GM12878 (cell line): ENCODE measurements around the gene SLC22A3. TPM values are rescaled to one million over a fixed set of nuclear protein-coding genes. Genes with fewer than 3 reads are reported as not detected.

Experiments used
- ATAC-seq: fragments of 200-7000 bp; cut with Tn5 transposase; 3 replicates; pipeline ENCODE4 v1.9.1; 2020; ENCODE audit warnings: mild to moderate bottlenecking, moderate library complexity
- BruUV-seq: library from RNA; stranded (reverse); fragments of 400-500 nt; replicated peaks from 2 replicates; lab custom pipeline; 2021; lab: Mats Ljungman, UMichigan
- CTCF ChIA-PET: fragments of 300-600 bp; sonication (Branson Sonifier 250); formaldehyde crosslinking; extraction: SDS; loops from one replicate; lab custom pipeline; 2021; ENCODE audit warnings: inconsistent platforms; lab: Yijun Ruan, JAX
- POLR2A ChIA-PET: fragments of 350-600 bp; formaldehyde crosslinking; extraction: SDS; loops from one replicate; lab custom pipeline; 2021; ENCODE audit warnings: inconsistent platforms; lab: Charles Lee
- RAD21 ChIA-PET: fragments of 300-600 bp; sonication (Branson Sonifier 250); formaldehyde crosslinking; loops from one replicate; lab custom pipeline; 2023; ENCODE audit warnings: antibody characterized with exemption; ENCODE audit not compliant: unreplicated experiment; lab: Charles Lee
- SMC1A ChIA-PET: fragments of 300-600 bp; sonication (Branson Sonifier 250); formaldehyde crosslinking; loops from one replicate; lab custom pipeline; 2023; ENCODE audit not compliant: unreplicated experiment, uncharacterized antibody; lab: Charles Lee
- DNase-seq: peaks from one replicate; pipeline ENCODE4 v3.0.0-alpha.2; 2011; ENCODE audit warnings: low read depth, low spot score
- FAIRE-seq: peaks from 3 replicates; lab custom pipeline; 2011; peaks lifted over from hg19 to GRCh38; lab: Jason Lieb, UNC
- H2AFZ ChIP-seq: 2 replicates; pipeline ENCODE4 v1.6.0; 2011; ENCODE audit warnings: low read depth, low read length, control low read depth; ENCODE audit not compliant: control insufficient read depth
- H3K27ac ChIP-seq: 2 replicates; pipeline ENCODE4 v1.5.1; 2011; ENCODE audit warnings: control low read depth; ENCODE audit not compliant: control insufficient read depth, insufficient read depth
- H3K27me3 ChIP-seq, 2 experiments: replicated peaks in 1 of 2; 2 replicates each; pipeline versions ENCODE4 v1.6.0 to v1.6.1; 2011; ENCODE audit warnings: low read length in 1 of 2; ENCODE audit not compliant: control insufficient read depth in 2 of 2, insufficient read depth in 2 of 2
- H3K36me3 ChIP-seq, 2 experiments: 2 replicates each; pipeline ENCODE4 v1.5.1; 2011; ENCODE audit warnings: low read length in 1 of 2; ENCODE audit not compliant: control insufficient read depth in 2 of 2, insufficient read depth in 2 of 2
- H3K4me1 ChIP-seq: 2 replicates; pipeline ENCODE4 v1.6.1; 2011; ENCODE audit warnings: mild to moderate bottlenecking, low read length, moderate library complexity, mixed read lengths; ENCODE audit not compliant: control insufficient read depth, insufficient read depth
- H3K4me2 ChIP-seq: 2 replicates; pipeline ENCODE4 v1.6.0; 2011; ENCODE audit warnings: control low read depth; ENCODE audit not compliant: control insufficient read depth, insufficient read depth
- H3K4me3 ChIP-seq: fragments of 200-600 bp; sonication (generic); 2 replicates; pipeline ENCODE4 v1.5.1; 2016
- H3K79me2 ChIP-seq: 2 replicates; pipeline ENCODE4 v1.6.0; 2011; ENCODE audit warnings: low read length; ENCODE audit not compliant: control insufficient read depth, insufficient read depth
- H3K9ac ChIP-seq: 2 replicates; pipeline ENCODE4 v1.8.0; 2011; ENCODE audit warnings: low read length, control low read depth, mixed read lengths; ENCODE audit not compliant: control insufficient read depth, insufficient read depth
- H3K9me3 ChIP-seq: replicated peaks from 3 replicates; pipeline ENCODE4 v1.5.1; 2011; ENCODE audit warnings: mild to moderate bottlenecking, low read length; ENCODE audit not compliant: control insufficient read depth, insufficient read depth
- H4K20me1 ChIP-seq: 2 replicates; pipeline ENCODE4 v1.6.0; 2011; ENCODE audit not compliant: control insufficient read depth, insufficient read depth
- BCLAF1 ChIP-seq: fragments of 450-650 bp; IDR thresholded peaks from 2 replicates; pipeline ENCODE4 v1.6.1; 2017; ENCODE audit warnings: antibody characterized with exemption, mild to moderate bottlenecking, moderate library complexity
- CEBPB ChIP-seq, 2 experiments: fragments of 150-350 bp in 1 of 2; IDR thresholded peaks; 2 replicates each; pipeline ENCODE4 v1.6.1; 2012 to 2014; ENCODE audit warnings: low read depth in 2 of 2, low read length in 2 of 2, borderline replicate concordance in 1 of 2, inconsistent platforms in 1 of 2
- IKZF1 ChIP-seq: fragments of 450-650 bp; conservative IDR thresholded peaks from 2 replicates; pipeline ENCODE4 v1.6.1; 2017; ENCODE audit warnings: antibody characterized with exemption, mild to moderate bottlenecking
- IRF4 ChIP-seq: IDR thresholded peaks from 2 replicates; pipeline ENCODE4 v1.6.1; 2011; ENCODE audit warnings: low read depth, low read length
- NBN ChIP-seq: fragments of 450-650 bp; IDR thresholded peaks from 2 replicates; pipeline ENCODE4 v1.6.1; 2016
- NFXL1 ChIP-seq: fragments of 450-650 bp; IDR thresholded peaks from 2 replicates; pipeline ENCODE4 v1.6.1; 2017; ENCODE audit warnings: antibody characterized with exemption, mild to moderate bottlenecking, borderline replicate concordance
- NFYB ChIP-seq: IDR thresholded peaks from 2 replicates; pipeline ENCODE4 v1.6.1; 2011; ENCODE audit warnings: low read depth, mild to moderate bottlenecking, low read length, improper control_type of control experiment, moderate library complexity; ENCODE audit not compliant: insufficient read depth
- POLR2A ChIP-seq: IDR thresholded peaks from 2 replicates; pipeline ENCODE4 v1.6.1; 2011; ENCODE audit warnings: low read depth, mild to moderate bottlenecking, low read length
- RB1 ChIP-seq: fragments of 450-650 bp; formaldehyde crosslinking; IDR thresholded peaks from 2 replicates; pipeline ENCODE4 v1.6.1; 2017; ENCODE audit warnings: mild to moderate bottlenecking, borderline replicate concordance
- RBBP5 ChIP-seq: fragments of 200-600 bp; sonication (generic); conservative IDR thresholded peaks from 2 replicates; pipeline ENCODE4 v1.6.1; 2016
- SMAD5 ChIP-seq: IDR thresholded peaks from 2 replicates; pipeline ENCODE4 v1.6.1; 2016; ENCODE audit warnings: antibody characterized with exemption, low read depth
- SRF ChIP-seq, 2 experiments: IDR thresholded peaks; 2 replicates each; pipeline ENCODE4 v1.6.1; 2011; ENCODE audit warnings: low read depth in 2 of 2, low read length in 2 of 2, mild to moderate bottlenecking in 1 of 2, moderate library complexity in 1 of 2
- STAT3 ChIP-seq: IDR thresholded peaks from 2 replicates; pipeline ENCODE4 v1.6.1; 2011; ENCODE audit warnings: low read depth, low read length, improper control_type of control experiment
- TAF1 ChIP-seq: IDR thresholded peaks from 2 replicates; pipeline ENCODE4 v1.6.1; 2011; ENCODE audit warnings: mild to moderate bottlenecking, low read depth, low read length, borderline replicate concordance
- ZNF207 ChIP-seq: fragments of 450-650 bp; IDR thresholded peaks from 2 replicates; pipeline ENCODE4 v1.6.1; 2014; ENCODE audit warnings: antibody characterized with exemption, mild to moderate bottlenecking, borderline replicate concordance
- ZNF217 ChIP-seq: fragments of 450-650 bp; IDR thresholded peaks from 2 replicates; pipeline ENCODE4 v1.6.1; 2017; ENCODE audit warnings: antibody characterized with exemption, mild to moderate bottlenecking
- ZNF384 ChIP-seq: IDR thresholded peaks from 2 replicates; pipeline ENCODE4 v1.6.1; 2012; ENCODE audit warnings: low read depth, mild to moderate bottlenecking, low read length, improper control_type of control experiment, borderline replicate concordance
- WGBS: methylation state at CpG from one replicate; pipeline ENCODE4 v1.1.6; 2016; ENCODE audit warnings: low lambda C conversion rate; ENCODE audit not compliant: insufficient replicate concordance, insufficient coverage; ENCODE audit errors: missing lambda C conversion rate; 5-methylcytosine and 5-hydroxymethylcytosine counted together
- in situ Hi-C: fragments of 300-500 bp; cut with MboI; formaldehyde crosslinking; loops from 9 replicates; pipeline ENCODE4 v1.14.3; 2018; ENCODE audit warnings: mixed read lengths
- intact Hi-C: fragments of 100-400 bp; cut with micrococcal nuclease; formaldehyde crosslinking; loops from one replicate; pipeline ENCODE4 v1.14.2; 2022; ENCODE audit not compliant: unreplicated experiment
- polyA plus RNA-seq, 11 experiments: library from polyadenylated mRNA; depleted of rRNA in 4 of 11; unstranded in 6 of 11; stranded (reverse) in 5 of 11; fragments of >200 nt; fragmentation: Nextera tagmentation in 4 of 11; fragmentation: Illumina TruSeq in 1 of 11; extraction: Ambion mirVana in 4 of 11; extraction: Trizol in 1 of 11; gene quantifications; 1 replicate in 1 of 11; 2 replicates in 10 of 11; pipeline versions ENCODE4 v1.2.1 to v1.2.3, GENCODE V29; 2011 to 2016; ENCODE audit warnings: inconsistent platforms in 2 of 11, missing spikeins in 2 of 11, low read depth in 1 of 11
- total RNA-seq, 4 experiments: library from RNA; depleted of rRNA in 3 of 4; stranded (reverse); fragments of >200 nt in 3 of 4; fragmentation: Illumina TruSeq in 1 of 4; extraction: Trizol in 1 of 4; gene quantifications; 2 replicates each; pipeline versions ENCODE4 v1.2.1 to v1.2.3, GENCODE V29; 2013 to 2021
- TF ChIP-seq, protein P1 (sequence below): IDR thresholded peaks from 2 replicates; pipeline ENCODE4 v1.6.1; 2011; ENCODE audit warnings: low read depth, low read length, improper control_type of control experiment, borderline replicate concordance
- TF ChIP-seq, protein P2 (sequence below): IDR thresholded peaks from 2 replicates; pipeline ENCODE4 v1.6.1; 2012; ENCODE audit warnings: low read depth, low read length, improper control_type of control experiment

The SLC22A3 gene
- total and polyA plus RNA-seq, 10 of the 15 experiments (the other 5 are each of a cell fraction or from before 2014, with no cell fraction given): 0.07 to 0.15 TPM; not detected in 8

DNA sequence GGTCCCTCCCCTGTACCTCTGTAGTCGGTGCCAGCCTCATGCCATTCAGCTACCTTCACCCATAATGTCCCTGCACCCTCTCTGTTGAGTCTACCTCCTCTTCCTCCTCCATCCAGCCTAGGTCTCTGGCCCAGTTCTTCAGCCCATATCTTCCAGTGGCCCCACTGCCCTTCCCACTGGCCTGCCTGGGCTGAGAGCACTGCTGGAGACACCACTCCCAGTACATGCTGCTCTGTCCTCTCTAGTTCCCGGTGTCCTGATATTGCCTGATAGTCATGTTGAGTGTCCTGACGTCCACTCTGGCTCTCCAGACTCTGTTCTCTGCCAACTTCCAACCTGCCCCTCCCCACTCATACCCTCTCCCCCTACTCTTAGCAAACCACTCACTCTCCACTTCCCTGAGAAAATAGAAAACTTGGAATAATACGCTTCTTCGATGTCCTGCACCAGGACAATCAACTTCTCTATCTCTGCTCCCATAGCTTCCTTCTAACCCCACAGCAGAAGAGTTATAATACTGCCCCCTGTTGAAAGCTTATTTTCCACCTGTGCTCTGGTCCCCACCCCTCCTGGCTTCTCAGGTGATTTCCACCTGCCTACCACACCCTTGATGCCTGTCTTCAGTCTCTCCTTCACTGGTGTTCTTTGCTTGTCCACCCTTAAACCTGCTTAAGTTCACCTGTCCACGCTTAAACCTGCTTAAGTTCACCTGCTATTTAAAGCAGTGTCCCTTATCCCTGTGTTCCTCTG is 19.8 kb downstream of the SLC22A3 start:
- intact Hi-C loops: no loop called here
- in situ Hi-C loops: no loop called here
- Histone ChIP-seq H3K36me3 (no peaks in the 10 kb centered on the region), H3K79me2 (no peaks in the 10 kb centered on the region), H3K4me1 (no peaks in the 10 kb centered on the region), H2AFZ (no peak overlapping the region), H3K4me3 (no peak overlapping the region), H3K27ac (no peak overlapping the region), H3K9me3 (no peaks in the 10 kb centered on the region), H3K27me3 (no peaks in the 10 kb centered on the region; a peak in 1 of 4 replicates), H3K4me2 (no peak overlapping the region), H4K20me1 (no peaks in the 10 kb centered on the region), H3K9ac (no peak overlapping the region)
- ChIA-PET POLR2A (no interaction called here), CTCF (no interaction called here), SMC1A (no interaction called here), RAD21 (no interaction called here)
- ATAC-seq (no peak), FAIRE-seq (no peak), DNase-seq (no peak)
- TF ChIP-seq, protein P1, sequence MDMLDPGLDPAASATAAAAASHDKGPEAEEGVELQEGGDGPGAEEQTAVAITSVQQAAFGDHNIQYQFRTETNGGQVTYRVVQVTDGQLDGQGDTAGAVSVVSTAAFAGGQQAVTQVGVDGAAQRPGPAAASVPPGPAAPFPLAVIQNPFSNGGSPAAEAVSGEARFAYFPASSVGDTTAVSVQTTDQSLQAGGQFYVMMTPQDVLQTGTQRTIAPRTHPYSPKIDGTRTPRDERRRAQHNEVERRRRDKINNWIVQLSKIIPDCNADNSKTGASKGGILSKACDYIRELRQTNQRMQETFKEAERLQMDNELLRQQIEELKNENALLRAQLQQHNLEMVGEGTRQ: no peak
- no peak for TF ChIP-seq IRF4
- no peak for TF ChIP-seq SMAD5
- no peak for TF ChIP-seq POLR2A
- no peak for TF ChIP-seq IKZF1
- TF ChIP-seq, protein P2, sequence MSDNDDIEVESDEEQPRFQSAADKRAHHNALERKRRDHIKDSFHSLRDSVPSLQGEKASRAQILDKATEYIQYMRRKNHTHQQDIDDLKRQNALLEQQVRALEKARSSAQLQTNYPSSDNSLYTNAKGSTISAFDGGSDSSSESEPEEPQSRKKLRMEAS: no peak
- TF ChIP-seq NFYB: no peak
- TF ChIP-seq ZNF207: no peak
- no peak for TF ChIP-seq RBBP5
- TF ChIP-seq ZNF217: no peak
- TF ChIP-seq CEBPB (IDR thresholded peaks at IDR 0.05; ENCODE audit: borderline replicate concordance in 1 of 2, low read depth in 2 of 2, low read length in 2 of 2): no peak
- TF ChIP-seq BCLAF1: no peak
- TF ChIP-seq NBN: no peak
- TF ChIP-seq STAT3: no peak
- no peak for TF ChIP-seq TAF1
- TF ChIP-seq ZNF384: no peak
- TF ChIP-seq RB1: no peak
- no peak for TF ChIP-seq SRF (IDR thresholded peaks at IDR 0.05; ENCODE audit: low read depth in 2 of 2, low read length in 2 of 2)
- TF ChIP-seq NFXL1: no peak
- 42% methylated on average over 6 of the region's 6 CpGs for WGBS
- BruUV-seq: no TSS peak
